Spleen (tissue), 11 donors: ENCODE results near the gene YES1. TPM values are rescaled to one million over a fixed set of nuclear protein-coding genes. Genes with fewer than 3 reads are reported as not detected.
"Not testable (repeated sequence)": the region's sequence is repeated elsewhere in the genome, so short reads cannot be mapped to it uniquely, and the experiment has no call there.

Experiments used
- DNase-seq: peaks from one replicate; pipeline ENCODE4 v3.0.0-alpha.2; 2020
- H3K27ac ChIP-seq, 8 donors: fragments of 200-600 bp; sonication (generic) in 7 of 8; 1 replicate in 4 of 8; 2 replicates in 4 of 8; pipeline versions ENCODE4 v1.5.0 to v1.8.0; 2016 to 2021; ENCODE audit warnings: inconsistent platforms in 4 of 8, mild to moderate bottlenecking in 4 of 8, moderate library complexity in 1 of 8
- H3K27me3 ChIP-seq, 7 donors: fragments of 200-600 bp; sonication (generic) in 6 of 7; replicated peaks in 1 of 7; 1 replicate in 4 of 7; 2 replicates in 3 of 7; pipeline versions ENCODE4 v1.5.0 to v1.8.0; 2016 to 2021; ENCODE audit warnings: inconsistent platforms in 3 of 7, mild to moderate bottlenecking in 1 of 7
- H3K36me3 ChIP-seq, 6 donors: fragments of 200-600 bp; sonication (generic) in 5 of 6; 1 replicate in 4 of 6; 2 replicates in 2 of 6; pipeline versions ENCODE4 v1.5.0 to v1.8.0; 2016 to 2021; ENCODE audit warnings: inconsistent platforms in 2 of 6
- H3K4me1 ChIP-seq, 6 donors: fragments of 200-600 bp; sonication (generic) in 5 of 6; 1 replicate in 3 of 6; 2 replicates in 3 of 6; pipeline versions ENCODE4 v1.5.0 to v1.8.0; 2016 to 2021; ENCODE audit warnings: inconsistent platforms in 3 of 6
- H3K4me3 ChIP-seq, 8 donors: fragments of 200-600 bp; sonication (generic) in 7 of 8; 1 replicate in 4 of 8; 2 replicates in 4 of 8; pipeline versions ENCODE4 v1.5.0 to v1.8.0; 2016 to 2021; ENCODE audit warnings: inconsistent platforms in 4 of 8, mild to moderate bottlenecking in 4 of 8, moderate library complexity in 2 of 8
- H3K9me3 ChIP-seq, 8 donors: fragments of 200-600 bp; sonication (generic) in 7 of 8; 1 replicate in 4 of 8; 2 replicates in 4 of 8; pipeline versions ENCODE4 v1.5.0 to v1.8.0; 2016 to 2021; ENCODE audit warnings: inconsistent platforms in 4 of 8
- POLR2A ChIP-seq, 3 donors: fragments of 450-650 bp; IDR thresholded peaks; one replicate each; pipeline ENCODE4 v1.5.1; 2017; ENCODE audit warnings: antibody characterized with exemption in 3 of 3, mild to moderate bottlenecking in 1 of 3
- POLR2AphosphoS5 ChIP-seq, 3 donors: sonication (generic); formaldehyde crosslinking; IDR thresholded peaks; one replicate each; pipeline ENCODE4 v1.5.1; 2017; ENCODE audit warnings: antibody characterized with exemption in 3 of 3
- WGBS, 5 donors: extraction: QIAGEN DNeasy Blood & Tissue Kit in 3 of 5; methylation state at CpG; one replicate each; pipeline versions ENCODE4 v1.1.5 to v1.1.7; 2013 to 2018; 5-methylcytosine and 5-hydroxymethylcytosine counted together
- intact Hi-C: fragments of 100-400 bp; cut with DNase I; formaldehyde crosslinking; loops from one replicate; pipeline ENCODE4 v1.15.0; 2023; ENCODE audit warnings: low total_unique reads
- polyA plus RNA-seq, 3 donors: library from polyadenylated mRNA; stranded (reverse); fragments of 200-250 nt; gene quantifications; one replicate each; pipeline ENCODE4 v1.2.1, GENCODE V29; 2013
- total RNA-seq, 7 donors: library from RNA; depleted of rRNA in 3 of 7; stranded (reverse); fragments of >200 nt in 3 of 7; fragmentation: NEBNext Ultra II Directional in 4 of 7; extraction: Animal tissue kit (Norgen Biotek cat#: 25700) in 4 of 7; gene quantifications; one replicate each; pipeline versions ENCODE4 v1.1.0 to v1.2.1, GENCODE V29; 2016 to 2021
- TF ChIP-seq, protein P1 (sequence below), 11 experiments: fragments of 200-600 bp in 7 of 11; fragments of 450-650 bp in 4 of 11; sonication (generic) in 4 of 11; IDR thresholded peaks in 8 of 11; conservative IDR thresholded peaks in 3 of 11; 1 replicate in 7 of 11; 2 replicates in 4 of 11; pipeline versions ENCODE4 v1.4.0 to v1.8.0; 2016 to 2021; ENCODE audit warnings: antibody characterized with exemption in 11 of 11, inconsistent platforms in 4 of 11, mild to moderate bottlenecking in 1 of 11
- donor health status: healthy with polysubstance abuse.
- donor health status: DM: no; HTN: no; CAD: no; lungs with moderate emphysema.
- donor health status: DM: no; HTN: no; CAD: no.
- donor health status: Bipolar disorder and iron deficiency.
- donor health status: healthy.
- donor health status: DM: no; HTN: no; CAD: no.
- donor health status: DM: yes; HTN: yes; CAD: no.

The YES1 gene
- total and polyA plus RNA-seq, 10 donors: 8.4 to 128 (median 60.9) TPM

DNA sequence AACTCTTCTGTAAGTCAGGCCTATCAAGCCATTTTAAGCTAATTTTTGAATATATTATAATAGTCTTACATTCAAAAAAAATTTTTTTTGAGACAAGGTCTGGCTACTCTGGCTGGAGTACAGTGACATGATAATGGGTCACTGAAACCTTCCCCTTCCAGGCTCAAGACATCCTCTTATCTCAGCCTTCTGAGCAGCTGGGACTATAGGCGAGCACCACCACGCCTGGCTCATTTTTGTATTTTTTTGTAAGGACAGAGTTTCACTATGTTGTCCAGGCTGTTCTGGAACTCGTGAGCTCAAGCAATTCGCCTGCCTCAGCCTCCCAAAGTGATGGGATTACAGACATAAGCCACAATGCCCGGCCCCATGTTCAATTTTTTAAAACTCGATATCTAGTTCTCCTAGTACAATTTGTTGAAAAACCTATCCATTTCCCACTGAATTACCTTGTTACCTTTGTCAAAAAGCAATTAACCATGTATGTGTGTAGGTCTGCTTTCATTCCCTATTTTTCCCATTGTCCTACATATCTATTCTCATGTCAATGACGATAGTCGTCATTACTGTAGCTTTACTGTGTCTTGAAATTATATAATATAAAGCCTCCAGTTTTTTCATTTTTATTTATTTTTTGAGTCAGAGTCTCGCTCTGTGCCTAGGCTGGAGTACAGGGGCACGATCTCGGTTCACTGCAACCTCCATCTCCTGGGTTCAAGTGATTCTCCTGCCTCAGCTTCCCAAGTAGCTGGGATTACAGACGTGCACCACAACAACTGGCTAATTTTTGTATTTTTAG lies 44.8 kb downstream of the YES1 start:
- intact Hi-C loops: no loop called here
- Histone ChIP-seq H3K4me1 (peaks cover 0 to 19% (median 0%) of the 10 kb centered on the region in 6 donors), H3K27me3 (no peaks in the 10 kb centered on the region), H3K36me3 (no peaks in the 10 kb centered on the region), H3K9me3 (no peaks in the 10 kb centered on the region), H3K27ac (no peak overlapping the region), H3K4me3 (no peak overlapping the region)
- TF ChIP-seq POLR2AphosphoS5 (IDR thresholded peaks at IDR 0.05): no peak
- no peak for TF ChIP-seq POLR2A (IDR thresholded peaks at IDR 0.05)
- TF ChIP-seq, protein P1, sequence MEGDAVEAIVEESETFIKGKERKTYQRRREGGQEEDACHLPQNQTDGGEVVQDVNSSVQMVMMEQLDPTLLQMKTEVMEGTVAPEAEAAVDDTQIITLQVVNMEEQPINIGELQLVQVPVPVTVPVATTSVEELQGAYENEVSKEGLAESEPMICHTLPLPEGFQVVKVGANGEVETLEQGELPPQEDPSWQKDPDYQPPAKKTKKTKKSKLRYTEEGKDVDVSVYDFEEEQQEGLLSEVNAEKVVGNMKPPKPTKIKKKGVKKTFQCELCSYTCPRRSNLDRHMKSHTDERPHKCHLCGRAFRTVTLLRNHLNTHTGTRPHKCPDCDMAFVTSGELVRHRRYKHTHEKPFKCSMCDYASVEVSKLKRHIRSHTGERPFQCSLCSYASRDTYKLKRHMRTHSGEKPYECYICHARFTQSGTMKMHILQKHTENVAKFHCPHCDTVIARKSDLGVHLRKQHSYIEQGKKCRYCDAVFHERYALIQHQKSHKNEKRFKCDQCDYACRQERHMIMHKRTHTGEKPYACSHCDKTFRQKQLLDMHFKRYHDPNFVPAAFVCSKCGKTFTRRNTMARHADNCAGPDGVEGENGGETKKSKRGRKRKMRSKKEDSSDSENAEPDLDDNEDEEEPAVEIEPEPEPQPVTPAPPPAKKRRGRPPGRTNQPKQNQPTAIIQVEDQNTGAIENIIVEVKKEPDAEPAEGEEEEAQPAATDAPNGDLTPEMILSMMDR (IDR thresholded peaks at IDR 0.05 in 8 of 11, conservative IDR thresholded peaks at IDR 0.05 in 3 of 11): no peak
- WGBS, 5 donors: 89 to 96% (median 93%) methylated on average over 12 of the region's 12 CpGs
- no peak for DNase-seq

DNA sequence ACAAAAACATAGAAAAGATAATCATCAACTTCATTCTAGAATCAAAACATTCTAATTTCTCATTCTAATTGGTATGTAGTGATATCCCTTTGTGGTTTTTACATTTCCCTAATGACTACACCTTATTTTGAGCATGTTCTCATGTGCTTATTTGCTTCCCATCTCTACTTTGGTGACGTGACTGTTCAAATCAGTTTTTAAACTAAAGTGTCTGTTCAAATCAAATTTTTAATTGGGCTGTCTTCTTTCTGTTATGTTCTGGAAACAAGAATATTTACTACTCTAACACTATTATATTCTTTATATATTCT lies 45.5 kb downstream of the YES1 start:
- Histone ChIP-seq H3K27me3 (no peaks in the 10 kb centered on the region), H3K4me3 (no peak overlapping the region), H3K4me1 (peaks cover 0 to 19% (median 0%) of the 10 kb centered on the region in 6 donors), H3K36me3 (no peaks in the 10 kb centered on the region), H3K9me3 (no peaks in the 10 kb centered on the region), H3K27ac (no peak overlapping the region)
- DNase-seq: no peak
- WGBS, 5 donors: 74 to 84% (median 78%) methylated on average over 1 of the region's 1 CpG
- intact Hi-C loops: no loop called here
- no peak for TF ChIP-seq POLR2A (IDR thresholded peaks at IDR 0.05)
- no peak for TF ChIP-seq POLR2AphosphoS5 (IDR thresholded peaks at IDR 0.05)
- TF ChIP-seq, protein P1 (IDR thresholded peaks at IDR 0.05 in 8 of 11, conservative IDR thresholded peaks at IDR 0.05 in 3 of 11): no peak

DNA sequence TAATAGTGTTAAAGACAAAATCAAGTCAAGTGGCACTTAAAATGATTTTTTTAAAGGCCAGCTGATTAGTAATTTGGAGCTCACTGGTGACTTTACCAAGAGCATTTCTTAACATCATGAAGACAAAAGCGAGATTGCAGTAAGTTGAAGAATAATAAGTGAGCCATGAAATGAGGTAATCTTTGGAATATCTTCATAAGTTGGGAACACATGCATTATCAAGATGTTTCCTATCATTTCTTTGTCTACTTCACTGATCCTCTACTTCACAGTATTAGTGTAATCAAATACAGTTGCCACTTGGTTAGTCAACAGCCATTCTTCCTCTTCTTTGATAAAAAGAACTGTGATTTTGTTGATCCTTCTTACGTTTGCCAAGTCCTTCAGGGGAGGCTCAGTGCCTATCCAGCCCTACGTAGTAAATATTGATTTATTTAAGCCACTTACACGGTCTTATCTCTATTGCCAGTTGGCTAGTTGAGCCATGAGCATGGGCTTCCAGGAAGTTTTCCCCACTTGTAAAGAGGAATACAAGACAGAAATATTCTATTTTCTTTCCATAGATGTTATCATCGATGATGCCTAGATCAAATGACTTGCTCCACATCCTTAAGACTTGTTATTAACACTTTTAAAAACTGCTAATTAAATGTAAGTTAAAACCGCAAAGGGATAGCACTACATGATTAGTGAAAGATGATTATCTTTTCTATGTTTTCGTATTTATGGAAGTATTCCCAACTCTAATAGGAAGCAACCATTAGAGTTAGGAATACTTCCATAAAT lies 46.1 kb downstream of the YES1 start:
- WGBS, 5 donors: 73 to 83% (median 79%) methylated on average over 7 of the region's 7 CpGs
- intact Hi-C loops: no loop called here

DNA sequence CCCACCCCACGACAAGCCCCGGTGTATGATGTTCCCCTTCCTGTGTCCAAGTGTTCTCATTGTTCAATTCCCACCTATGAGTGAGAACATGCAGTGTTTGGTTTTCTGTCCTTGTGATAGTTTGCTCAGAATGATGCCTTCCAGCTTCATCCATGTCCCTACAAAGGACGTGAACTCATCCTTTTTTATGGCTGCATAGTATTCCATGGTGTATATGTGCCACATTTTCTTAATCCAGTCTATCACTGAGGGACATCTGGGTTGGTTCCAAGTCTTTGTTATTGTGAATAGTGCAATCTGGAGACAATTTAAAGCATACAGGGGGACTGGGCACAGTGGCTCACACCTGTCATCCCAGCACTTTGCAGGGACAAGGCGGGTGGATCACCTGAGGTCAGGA lies 52.2 kb downstream of the YES1 start:
- not testable (repeated sequence) for H3K4me3 ChIP-seq

More for the DNA sequence above, 46.1 kb downstream of the YES1 start:
- Histone ChIP-seq H3K9me3 (no peaks in the 10 kb centered on the region), H3K27ac (no peak overlapping the region), H3K27me3 (no peaks in the 10 kb centered on the region), H3K4me3 (no peak overlapping the region), H3K36me3 (no peaks in the 10 kb centered on the region), H3K4me1 (peaks cover 0 to 19% (median 0%) of the 10 kb centered on the region in 6 donors)
- TF ChIP-seq, protein P1 (IDR thresholded peaks at IDR 0.05 in 8 of 11, conservative IDR thresholded peaks at IDR 0.05 in 3 of 11): no peak
- no peak for TF ChIP-seq POLR2AphosphoS5 (IDR thresholded peaks at IDR 0.05)
- TF ChIP-seq POLR2A (IDR thresholded peaks at IDR 0.05): no peak
- no peak for DNase-seq

More for the DNA sequence above, 52.2 kb downstream of the YES1 start:
- H3K4me1 ChIP-seq, intact Hi-C loops, H3K27me3 ChIP-seq, DNase-seq, H3K27ac ChIP-seq, H3K9me3 ChIP-seq: not testable (repeated sequence)
- H3K36me3 ChIP-seq: peaks cover 0 to 19% (median 4%) of the 10 kb centered on the region in 6 donors
- 93 to 98% (median 94%) methylated on average over 2 to 4 of the region's 4 CpGs for WGBS, 5 donors
